OCI-LY1 (cell line): ENCODE results near the gene NWD2.

ENCODE experiments used
- H2AFZ ChIP-seq: fragments of 200-600 bp; sonication (generic), shearing (Covaris generic); 2 replicates; pipeline ENCODE4 v1.6.0; 2014; ENCODE audit warnings: antibody characterized with exemption, mild to moderate bottlenecking, low read length
- H3F3A ChIP-seq: fragments of 200-600 bp; sonication (generic), shearing (Covaris generic); 2 replicates; pipeline ENCODE4 v1.6.0; 2014; ENCODE audit warnings: mild to moderate bottlenecking, antibody characterized with exemption, low read length, moderate library complexity; ENCODE audit not compliant: insufficient read depth
- H3K27ac ChIP-seq: fragments of 200-600 bp; sonication (generic); 2 replicates; pipeline ENCODE4 v1.5.1; 2014; ENCODE audit warnings: low read length, mixed run types, mild to moderate bottlenecking, low read depth; ENCODE audit not compliant: poor library complexity, severe bottlenecking
- H3K27me3 ChIP-seq: fragments of 200-600 bp; sonication (generic); 2 replicates; pipeline ENCODE4 v1.6.0; 2014; ENCODE audit warnings: antibody characterized with exemption, mild to moderate bottlenecking, low read length, moderate library complexity; ENCODE audit not compliant: insufficient read depth
- H3K36me3 ChIP-seq: fragments of 200-600 bp; sonication (generic); 2 replicates; pipeline ENCODE4 v1.6.1; 2014; ENCODE audit warnings: mild to moderate bottlenecking, antibody characterized with exemption, low read length, moderate library complexity, mixed read lengths; ENCODE audit not compliant: insufficient read depth
- H3K4me1 ChIP-seq: fragments of 200-600 bp; sonication (generic); 2 replicates; pipeline ENCODE4 v1.5.1; 2014; ENCODE audit warnings: mild to moderate bottlenecking, low read length, moderate library complexity; ENCODE audit not compliant: insufficient read depth, severe bottlenecking
- H3K4me2 ChIP-seq: fragments of 200-600 bp; sonication (generic), shearing (Covaris generic); 2 replicates; pipeline ENCODE4 v1.6.1; 2014; ENCODE audit warnings: low read length
- H3K4me3 ChIP-seq: fragments of 200-600 bp; sonication (generic); 2 replicates; pipeline ENCODE4 v1.5.1; 2014; ENCODE audit warnings: low read length, low read depth, mild to moderate bottlenecking, mixed read lengths; ENCODE audit not compliant: poor library complexity, severe bottlenecking
- H3K79me2 ChIP-seq: fragments of 200-600 bp; shearing (Covaris generic); 2 replicates; pipeline ENCODE4 v1.6.1; 2016; ENCODE audit warnings: mixed run types, low read length, mixed read lengths; ENCODE audit not compliant: insufficient read depth
- H3K9ac ChIP-seq: fragments of 200-600 bp; sonication (generic), shearing (Covaris generic); 2 replicates; pipeline ENCODE4 v1.6.1; 2014; ENCODE audit warnings: mild to moderate bottlenecking, low read length, mixed read lengths
- H3K9me2 ChIP-seq: fragments of 200-600 bp; sonication (generic), shearing (Covaris generic); 2 replicates; pipeline ENCODE4 v1.6.1; 2014; ENCODE audit warnings: low read depth, mild to moderate bottlenecking, low read length, mixed read lengths
- H3K9me3 ChIP-seq: fragments of 200-600 bp; shearing (Covaris generic); 2 replicates; pipeline ENCODE4 v1.6.1; 2014; ENCODE audit warnings: low read length, mixed read lengths
- H4K20me1 ChIP-seq: fragments of 200-600 bp; sonication (generic), shearing (Covaris generic); 2 replicates; pipeline ENCODE4 v1.6.0; 2016; ENCODE audit warnings: mild to moderate bottlenecking, low read length; ENCODE audit not compliant: insufficient read depth
- CTCF ChIP-seq: fragments of 200-600 bp; sonication (generic), shearing (Covaris generic); IDR thresholded peaks from 2 replicates; pipeline ENCODE4 v1.5.1; 2017; ENCODE audit warnings: mild to moderate bottlenecking, antibody characterized with exemption, low read length, moderate library complexity, mixed read lengths
- EZH2 ChIP-seq: fragments of 200-600 bp; sonication (generic), shearing (Covaris generic); IDR thresholded peaks from 2 replicates; pipeline ENCODE4 v1.8.0; 2017; ENCODE audit warnings: borderline replicate concordance, mixed run types, mild to moderate bottlenecking, antibody characterized with exemption, low read length, moderate library complexity, mixed read lengths

NWD2 gene

GRCh38 chr4:37243722-37244582 is 591 bp upstream of the NWD2 start:
- Histone ChIP-seq H3K9me3 (no peaks in the 10 kb centered on the region), H3K79me2 (no peaks in the 10 kb centered on the region), H2AFZ (no peak overlapping the region), H4K20me1 (no peaks in the 10 kb centered on the region), H3K9me2 (no peaks in the 10 kb centered on the region), H3K27ac (no peak overlapping the region), H3K4me2 (no peak overlapping the region), H3F3A (no peaks in the 10 kb centered on the region), H3K9ac (no peak overlapping the region), H3K27me3 (0 out of 2 replicates have a peak, but pooled peaks cover 3% of the 10 kb centered on the region), H3K36me3 (no peaks in the 10 kb centered on the region), H3K4me1 (no peaks in the 10 kb centered on the region), H3K4me3 (no peak overlapping the region)
- TF ChIP-seq EZH2 (no peak), CTCF (no peak)

GRCh38 chr4:37245391-37245954 is 930 bp downstream of the NWD2 start:
- no peaks in the 10 kb centered on the region for H3K9me3 ChIP-seq
- no peak overlapping the region for H3K9ac ChIP-seq
- H3K27ac ChIP-seq: no peak overlapping the region
- TF ChIP-seq EZH2: no peak
- no peak for TF ChIP-seq CTCF
- H4K20me1 ChIP-seq: no peaks in the 10 kb centered on the region
- H3K4me2 ChIP-seq: no peak overlapping the region
- H3K36me3 ChIP-seq: no peaks in the 10 kb centered on the region
- no peaks in the 10 kb centered on the region for H3K79me2 ChIP-seq
- no peak overlapping the region for H2AFZ ChIP-seq
- 0 out of 2 replicates have a peak, but pooled peaks cover 3% of the 10 kb centered on the region for H3K27me3 ChIP-seq
- H3F3A ChIP-seq: no peaks in the 10 kb centered on the region
- H3K4me1 ChIP-seq: no peaks in the 10 kb centered on the region
- H3K4me3 ChIP-seq: no peak overlapping the region
- H3K9me2 ChIP-seq: no peaks in the 10 kb centered on the region

DNA sequence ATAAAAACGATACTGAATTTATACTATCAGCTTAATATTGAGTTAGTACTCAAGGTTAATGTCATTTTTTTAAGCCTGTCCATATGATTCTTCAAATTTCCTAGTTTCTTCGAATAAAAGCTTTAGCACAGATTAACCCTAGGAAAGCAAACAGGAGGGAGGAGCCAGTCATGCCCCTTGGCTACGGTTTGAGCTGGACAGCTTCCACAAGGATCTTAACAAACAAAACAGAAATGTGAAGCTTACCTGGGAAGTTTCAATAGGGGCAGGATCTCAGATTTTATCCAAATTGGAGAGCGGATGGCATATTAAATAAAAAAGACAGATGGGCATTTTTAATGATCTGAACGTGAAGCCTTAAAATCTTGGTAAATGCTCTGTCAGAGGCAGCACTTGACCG is 2.3 kb downstream of the NWD2 start:
- H3K9me3 ChIP-seq: no peaks in the 10 kb centered on the region
- H3K4me1 ChIP-seq: no peaks in the 10 kb centered on the region
- H3K9ac ChIP-seq: no peak overlapping the region
- no peaks in the 10 kb centered on the region for H3K9me2 ChIP-seq
- no peaks in the 10 kb centered on the region for H3K36me3 ChIP-seq
- no peak overlapping the region for H3K4me2 ChIP-seq
- H3K79me2 ChIP-seq: no peaks in the 10 kb centered on the region
- H2AFZ ChIP-seq: no peak overlapping the region
- H4K20me1 ChIP-seq: no peaks in the 10 kb centered on the region
- H3K27me3 ChIP-seq: 0 out of 2 replicates have a peak, but pooled peaks cover 3% of the 10 kb centered on the region
- no peak for TF ChIP-seq CTCF
- TF ChIP-seq EZH2: no peak
- H3F3A ChIP-seq: no peaks in the 10 kb centered on the region
- no peak overlapping the region for H3K27ac ChIP-seq
- no peak overlapping the region for H3K4me3 ChIP-seq
